GM23248 (cell line): ENCODE data around the gene LKAAEAR1. TPM values are rescaled to one million over a fixed set of nuclear protein-coding genes. Genes with fewer than 3 reads are reported as not detected.

ENCODE experiments used
- DNase-seq: peaks from one replicate; pipeline ENCODE4 v3.0.0-alpha.2; 2015
- H2AFZ ChIP-seq: fragments of 200-600 bp; sonication (generic); 2 replicates; pipeline ENCODE4 v1.6.1; 2016; ENCODE audit warnings: antibody characterized with exemption
- H3F3A ChIP-seq: fragments of 200-600 bp; sonication (generic); 2 replicates; pipeline ENCODE4 v1.6.1; 2016; ENCODE audit warnings: mild to moderate bottlenecking, antibody characterized with exemption, mixed run types; ENCODE audit not compliant: insufficient read depth
- H3K27ac ChIP-seq: fragments of 200-600 bp; sonication (generic); 2 replicates; pipeline ENCODE4 v1.5.1; 2016; ENCODE audit warnings: mild to moderate bottlenecking
- H3K27me3 ChIP-seq: fragments of 200-600 bp; sonication (generic); replicated peaks from 2 replicates; pipeline ENCODE4 v1.6.1; 2016; ENCODE audit warnings: mild to moderate bottlenecking; ENCODE audit not compliant: insufficient read depth
- H3K36me3 ChIP-seq: fragments of 200-600 bp; sonication (generic); 2 replicates; pipeline ENCODE4 v1.6.1; 2016; ENCODE audit warnings: low read depth, mild to moderate bottlenecking
- H3K4me1 ChIP-seq: fragments of 200-600 bp; sonication (generic); 2 replicates; pipeline ENCODE4 v1.6.1; 2016; ENCODE audit warnings: mild to moderate bottlenecking; ENCODE audit not compliant: insufficient read depth
- H3K4me2 ChIP-seq: fragments of 200-600 bp; sonication (generic); one replicate; pipeline ENCODE4 v1.6.1; 2016; ENCODE audit warnings: mild to moderate bottlenecking; ENCODE audit not compliant: unreplicated experiment
- H3K4me3 ChIP-seq: fragments of 200-600 bp; sonication (generic); 2 replicates; pipeline ENCODE4 v1.5.1; 2016; ENCODE audit warnings: mild to moderate bottlenecking
- H3K79me2 ChIP-seq: fragments of 200-600 bp; sonication (generic); 2 replicates; pipeline ENCODE4 v1.6.1; 2016; ENCODE audit warnings: mild to moderate bottlenecking; ENCODE audit not compliant: insufficient read depth
- H3K9ac ChIP-seq: fragments of 200-600 bp; sonication (generic); 2 replicates; pipeline ENCODE4 v1.6.1; 2016; ENCODE audit warnings: mild to moderate bottlenecking
- H3K9me2 ChIP-seq: fragments of 200-600 bp; sonication (generic); 2 replicates; pipeline ENCODE4 v1.6.1; 2016; ENCODE audit warnings: mixed run types, mild to moderate bottlenecking, moderate library complexity; ENCODE audit not compliant: insufficient read depth
- H3K9me3 ChIP-seq: fragments of 200-600 bp; sonication (generic); one replicate; pipeline ENCODE4 v1.6.1; 2017; ENCODE audit warnings: low read depth
- H4K20me1 ChIP-seq: fragments of 200-600 bp; sonication (generic); 2 replicates; pipeline ENCODE4 v1.6.0; 2016; ENCODE audit not compliant: insufficient read depth
- EZH2 ChIP-seq: fragments of 200-600 bp; sonication (generic); IDR thresholded peaks from 2 replicates; pipeline ENCODE4 v1.6.1; 2018; ENCODE audit warnings: antibody characterized with exemption, mild to moderate bottlenecking; ENCODE audit not compliant: insufficient read depth, poor library complexity, severe bottlenecking
- EZH2phosphoT487 ChIP-seq: fragments of 200-600 bp; sonication (generic); IDR thresholded peaks from 2 replicates; pipeline ENCODE4 v1.6.1; 2018; ENCODE audit warnings: antibody characterized with exemption, moderate library complexity, mild to moderate bottlenecking, low read depth; ENCODE audit not compliant: insufficient read depth
- WGBS, 2 experiments: methylation state at CpG; one replicate each; pipeline ENCODE4 v1.1.6; 2015 to 2017; ENCODE audit warnings: low lambda C conversion rate in 2 of 2, low coverage in 1 of 2; ENCODE audit errors: missing lambda C conversion rate in 2 of 2; 5-methylcytosine and 5-hydroxymethylcytosine counted together
- in situ Hi-C: fragments of 300-500 bp; cut with MboI; formaldehyde crosslinking; loops from 2 replicates; pipeline ENCODE4 v1.15.0; 2020
- polyA plus RNA-seq: library from polyadenylated mRNA; unstranded; fragments of >200 nt; fragmentation: Nextera tagmentation; extraction: Ambion mirVana; gene quantifications from 2 replicates; pipeline ENCODE4 v1.2.1, GENCODE V29; 2016
- total RNA-seq: library from RNA; depleted of rRNA; stranded (reverse); fragments of >200 nt; shearing (Covaris generic); gene quantifications from 2 replicates; pipeline ENCODE4 v1.2.3, GENCODE V29; 2014

Gene LKAAEAR1
- total and polyA plus RNA-seq, 2 experiments from 2014 or later = 0.59 to 3.7 TPM

DNA sequence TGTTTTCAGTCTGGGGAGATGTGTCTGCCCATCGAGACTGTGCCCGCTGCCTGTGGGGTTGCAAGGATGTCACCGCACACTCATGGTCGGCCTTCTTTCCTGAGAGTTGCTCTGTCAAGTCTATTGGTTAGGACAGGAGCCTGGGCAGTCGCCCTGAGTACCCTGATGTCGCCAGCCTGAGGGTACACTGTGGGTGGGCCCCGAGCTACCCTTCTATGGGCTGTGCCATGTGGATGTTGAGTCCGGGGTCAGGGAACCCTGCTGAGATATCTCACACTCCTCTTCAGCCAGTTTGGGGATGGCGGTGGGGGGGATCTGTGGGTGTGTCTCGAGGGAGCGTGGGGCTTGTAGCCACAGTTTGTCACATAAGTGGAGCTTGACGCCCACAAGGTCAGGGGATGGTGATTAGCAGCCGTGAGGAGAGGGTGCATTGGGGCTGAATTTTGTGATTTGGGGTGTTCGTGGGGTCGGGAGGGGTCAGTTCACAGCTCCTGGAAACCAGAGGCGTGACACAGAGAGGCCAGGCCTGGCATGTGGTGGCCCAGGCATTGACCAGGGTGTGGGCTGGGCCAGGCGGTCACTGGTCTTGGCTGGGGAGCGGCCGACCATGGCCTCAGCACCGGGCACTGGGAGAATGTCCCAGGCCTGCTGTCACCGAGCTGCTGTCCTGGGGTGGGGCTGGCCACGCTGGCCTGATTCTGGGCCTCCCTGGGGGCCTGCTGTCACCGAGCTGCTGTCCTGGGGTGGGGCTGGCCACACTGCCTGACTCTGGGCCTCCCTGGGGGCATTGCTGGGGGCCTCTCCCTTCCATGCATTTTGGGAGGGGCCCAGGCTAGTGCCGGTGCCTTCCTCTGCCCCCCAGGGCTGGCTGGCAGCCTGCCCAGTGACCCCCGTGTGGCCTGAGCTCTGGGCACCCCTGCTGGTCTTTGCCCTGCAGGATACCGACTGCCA is 24.8 kb upstream of the LKAAEAR1 start:
- 55 to 59% methylated on average over 21 to 22 of the region's 26 CpGs for WGBS, 2 experiments

DNA sequence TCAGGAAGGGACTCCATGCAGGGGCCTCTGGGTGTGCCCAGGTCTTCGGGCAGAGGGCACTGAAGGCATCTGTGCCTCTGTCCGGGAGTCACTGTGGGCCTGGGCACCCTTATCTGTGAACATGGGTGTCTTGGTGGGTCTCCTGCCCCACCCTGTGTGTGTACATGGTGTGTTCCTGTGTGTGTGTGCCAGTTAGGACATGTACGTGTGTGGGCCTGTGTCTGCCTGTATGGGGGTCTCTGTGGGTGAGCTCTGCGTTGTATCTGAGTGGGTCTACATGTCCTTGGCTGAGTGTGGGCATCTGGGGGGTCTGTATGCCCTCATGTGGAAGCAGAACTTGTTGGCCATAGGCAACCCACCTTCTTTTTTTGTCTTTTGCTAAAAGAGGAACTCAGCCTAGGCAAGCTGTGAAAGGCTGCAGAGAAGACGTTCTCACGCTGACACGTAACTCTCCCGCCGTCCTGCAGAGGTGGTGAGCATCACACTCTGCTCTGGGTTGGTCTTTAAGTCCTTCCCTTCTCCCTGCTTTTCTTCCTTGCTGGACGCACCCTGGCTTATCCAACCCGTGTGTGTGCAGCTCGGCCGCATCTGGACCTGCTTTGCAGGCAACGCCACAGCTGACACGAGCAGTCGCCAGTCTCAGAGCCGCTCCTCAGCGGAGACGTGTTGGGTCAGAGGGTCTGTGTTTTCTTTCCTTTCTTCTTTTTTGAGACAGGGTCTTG is 23.7 kb upstream of the LKAAEAR1 start:
- Histone ChIP-seq H3K27ac (no peak overlapping the region), H3K9me3 (no peaks in the 10 kb centered on the region), H3K36me3 (no peaks in the 10 kb centered on the region), H4K20me1 (no peaks in the 10 kb centered on the region), H3K79me2 (no peaks in the 10 kb centered on the region), H3K4me2 (no peak overlapping the region), H3K4me3 (no peak overlapping the region), H3K9me2 (no peaks in the 10 kb centered on the region), H3K27me3 (peaks cover 9% of the 10 kb centered on the region), H3K4me1 (no peaks in the 10 kb centered on the region), H3K9ac (no peak overlapping the region), H3F3A (no peaks in the 10 kb centered on the region), H2AFZ (no peak overlapping the region)
- TF ChIP-seq EZH2phosphoT487 (no peak), EZH2 (no peak)
- in situ Hi-C loops = no loop called here
- WGBS, 2 experiments = 46 to 48% methylated on average over 19 of the region's 19 CpGs
- DNase-seq = no peak

More for the DNA sequence above, 24.8 kb upstream of the LKAAEAR1 start:
- Histone ChIP-seq H3K79me2 (no peaks in the 10 kb centered on the region), H3K4me2 (no peak overlapping the region), H3K4me3 (no peak overlapping the region), H3K9me2 (no peaks in the 10 kb centered on the region), H3K27me3 (no peaks in the 10 kb centered on the region; the same call in 1 of the 2 replicates), H3K27ac (no peak overlapping the region), H3F3A (no peaks in the 10 kb centered on the region), H3K4me1 (no peaks in the 10 kb centered on the region), H4K20me1 (no peaks in the 10 kb centered on the region), H3K9me3 (no peaks in the 10 kb centered on the region), H3K36me3 (no peaks in the 10 kb centered on the region), H3K9ac (no peak overlapping the region), H2AFZ (no peak overlapping the region)
- in situ Hi-C loops = no loop called here
- DNase-seq = no peak
- no peak for TF ChIP-seq EZH2phosphoT487
- no peak for TF ChIP-seq EZH2

DNA sequence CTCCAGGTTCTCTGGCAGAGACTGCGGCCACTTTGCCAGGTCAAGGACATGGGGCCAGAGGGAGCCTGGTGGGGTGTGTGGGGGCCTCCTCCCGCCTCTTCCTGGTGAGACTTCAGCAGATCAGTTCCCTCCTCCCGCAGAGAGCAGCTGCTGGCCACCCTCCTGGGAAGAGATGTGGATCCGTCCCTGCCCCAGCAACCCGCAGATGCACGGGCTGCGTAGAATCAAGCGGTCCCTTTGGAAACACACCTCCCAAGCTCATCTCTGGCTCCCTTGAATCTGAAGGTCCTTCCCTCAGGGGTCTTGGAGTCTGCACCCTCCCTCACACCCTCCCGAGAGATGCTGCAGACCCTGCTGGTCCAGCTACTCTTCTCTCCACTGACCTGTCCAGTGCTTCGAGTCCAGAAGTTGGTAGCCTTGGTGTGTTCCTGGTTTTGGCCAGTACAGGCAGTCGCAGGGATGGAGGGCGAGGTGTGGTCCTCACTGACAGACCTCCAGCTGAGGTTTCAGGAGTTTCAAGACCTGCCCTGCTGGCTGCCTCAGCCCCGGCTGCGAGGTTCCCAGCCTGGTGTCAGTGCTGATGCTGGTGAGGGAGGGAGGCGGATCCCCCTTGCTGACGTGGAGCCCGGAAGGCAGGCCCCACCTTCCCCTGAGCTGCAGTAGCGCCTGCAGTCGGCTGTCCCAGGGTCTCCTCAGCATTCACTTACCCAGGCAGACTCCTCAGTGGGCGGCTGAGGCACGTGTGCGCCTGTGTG is 23.0 kb upstream of the LKAAEAR1 start, which contains the start of gene NPBWR2:
TSS of gene NPBWR2 (minus strand) at position 585 of the 755 bp plus-strand sequence. CDS start 734 bp downstream, outside the sequence.
- in situ Hi-C loops = no loop called here

More for the DNA sequence above, 23.0 kb upstream of the LKAAEAR1 start, which contains the start of gene NPBWR2:
- no peak for TF ChIP-seq EZH2
- no peak for TF ChIP-seq EZH2phosphoT487
- Histone ChIP-seq H3F3A (no peaks in the 10 kb centered on the region), H3K27ac (no peak within 1 kb of the TSS), H3K9ac (no peak within 1 kb of the TSS), H3K36me3 (no peaks in the 10 kb centered on the region), H3K27me3 (peaks cover 15% of the 10 kb centered on the region), H2AFZ (no peak within 1 kb of the TSS), H3K4me3 (no peak within 1 kb of the TSS), H3K9me3 (no peaks in the 10 kb centered on the region), H3K79me2 (no peaks in the 10 kb centered on the region), H3K9me2 (no peaks in the 10 kb centered on the region), H3K4me2 (no peak within 1 kb of the TSS), H3K4me1 (no peaks in the 10 kb centered on the region), H4K20me1 (no peaks in the 10 kb centered on the region)
- WGBS, 2 experiments = 57 to 63% methylated on average over 17 to 22 of the region's 22 CpGs
- no peak for DNase-seq
